Measurements from ENCODE around the gene MAP3K9. TPM values are rescaled to one million over a fixed set of nuclear protein-coding genes. Genes with fewer than 3 reads are reported as not detected.
"Not testable (repeated sequence)": the region's sequence is repeated elsewhere in the genome, so short reads cannot be mapped to it uniquely, and the experiment has no call there.

MAP3K9 gene
- total RNA-seq, 2 donors from 2014 or later: 10.6 to 13.0 TPM

GRCh38 chr14:70708717-70709570, 100.4 kb downstream of the MAP3K9 start:
- Histone ChIP-seq H3K27ac (no peak overlapping the region), H3K36me3 (no peaks in the 10 kb centered on the region), H3K27me3 (no peaks in the 10 kb centered on the region), H3K4me3 (no peak overlapping the region), H3K9me3 (no peaks in the 10 kb centered on the region), H3K4me1 (no peaks in the 10 kb centered on the region), H3K9ac (ENCODE audit: low read depth in 2 of 2, low read length in 2 of 2) (no peak overlapping the region)
- no peak for DNase-seq
- intact Hi-C loops (cut with DNase I): no loop called here
- TF ChIP-seq, protein P1, sequence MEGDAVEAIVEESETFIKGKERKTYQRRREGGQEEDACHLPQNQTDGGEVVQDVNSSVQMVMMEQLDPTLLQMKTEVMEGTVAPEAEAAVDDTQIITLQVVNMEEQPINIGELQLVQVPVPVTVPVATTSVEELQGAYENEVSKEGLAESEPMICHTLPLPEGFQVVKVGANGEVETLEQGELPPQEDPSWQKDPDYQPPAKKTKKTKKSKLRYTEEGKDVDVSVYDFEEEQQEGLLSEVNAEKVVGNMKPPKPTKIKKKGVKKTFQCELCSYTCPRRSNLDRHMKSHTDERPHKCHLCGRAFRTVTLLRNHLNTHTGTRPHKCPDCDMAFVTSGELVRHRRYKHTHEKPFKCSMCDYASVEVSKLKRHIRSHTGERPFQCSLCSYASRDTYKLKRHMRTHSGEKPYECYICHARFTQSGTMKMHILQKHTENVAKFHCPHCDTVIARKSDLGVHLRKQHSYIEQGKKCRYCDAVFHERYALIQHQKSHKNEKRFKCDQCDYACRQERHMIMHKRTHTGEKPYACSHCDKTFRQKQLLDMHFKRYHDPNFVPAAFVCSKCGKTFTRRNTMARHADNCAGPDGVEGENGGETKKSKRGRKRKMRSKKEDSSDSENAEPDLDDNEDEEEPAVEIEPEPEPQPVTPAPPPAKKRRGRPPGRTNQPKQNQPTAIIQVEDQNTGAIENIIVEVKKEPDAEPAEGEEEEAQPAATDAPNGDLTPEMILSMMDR (IDR thresholded peaks at IDR 0.05): no peak

GRCh38 chr14:70707138-70708038, 101.9 kb downstream of the MAP3K9 start:
- no peaks in the 10 kb centered on the region for H3K27me3 ChIP-seq
- intact Hi-C loops (cut with DNase I): no loop called here
- no peak overlapping the region for H3K27ac ChIP-seq
- TF ChIP-seq, protein P1 (IDR thresholded peaks at IDR 0.05): no peak
- H3K36me3 ChIP-seq: no peaks in the 10 kb centered on the region
- no peak overlapping the region for H3K4me3 ChIP-seq
- no peaks in the 10 kb centered on the region for H3K9me3 ChIP-seq
- DNase-seq: no peak
- no peaks in the 10 kb centered on the region for H3K4me1 ChIP-seq
- no peak overlapping the region for H3K9ac ChIP-seq (ENCODE audit: low read depth in 2 of 2, low read length in 2 of 2)

DNA sequence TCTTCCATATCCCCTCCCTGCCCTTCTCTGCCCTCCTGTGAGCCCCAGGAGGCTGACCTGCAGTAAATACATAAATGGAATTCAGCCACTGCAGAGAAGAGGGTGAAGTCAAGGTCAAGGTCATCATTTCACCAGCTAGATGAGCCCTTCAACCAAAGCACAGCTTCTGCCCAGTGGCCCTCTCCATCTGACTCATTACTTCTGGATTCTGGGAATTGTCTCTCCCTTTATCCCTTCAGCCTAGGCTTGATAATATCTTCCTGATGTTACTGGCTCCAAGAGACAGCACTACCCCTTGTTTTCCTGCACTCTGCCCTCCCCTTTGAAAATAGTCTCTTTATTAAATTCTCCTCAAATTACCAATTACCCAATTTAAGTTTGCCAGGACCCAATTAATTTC, 103.1 kb downstream of the MAP3K9 start:
- TF ChIP-seq, protein P1 (IDR thresholded peaks at IDR 0.05): no peak
- intact Hi-C loops (cut with DNase I): no loop called here
- DNase-seq: no peak

DNA sequence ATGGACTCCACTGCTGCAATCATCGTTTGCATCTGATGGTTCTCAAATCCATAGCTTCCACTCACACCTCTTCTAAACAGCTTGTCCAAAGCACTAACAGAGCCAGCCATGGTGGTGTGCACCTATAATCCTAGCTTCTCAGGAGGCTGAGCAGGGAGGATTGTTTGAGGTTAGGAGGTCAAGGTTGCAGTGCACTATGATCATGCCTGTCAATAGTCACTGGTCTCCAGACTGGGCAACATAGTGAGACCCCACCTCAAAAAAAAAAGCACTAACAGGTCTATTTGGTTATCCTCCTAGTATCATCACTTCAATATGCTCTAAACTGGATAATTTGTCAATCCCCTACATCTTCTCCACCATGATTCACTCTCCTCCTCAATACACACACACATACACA, 104.4 kb downstream of the MAP3K9 start:
- Histone ChIP-seq H3K9ac (ENCODE audit: low read depth in 2 of 2, low read length in 2 of 2) (no peak overlapping the region), H3K9me3 (no peaks in the 10 kb centered on the region), H3K4me3 (no peak overlapping the region), H3K27me3 (no peaks in the 10 kb centered on the region), H3K36me3 (no peaks in the 10 kb centered on the region), H3K4me1 (no peaks in the 10 kb centered on the region), H3K27ac (no peak overlapping the region)
- intact Hi-C loops (cut with DNase I): no loop called here
- TF ChIP-seq, protein P1 (IDR thresholded peaks at IDR 0.05): no peak
- no peak for DNase-seq

More for the DNA sequence above, 103.1 kb downstream of the MAP3K9 start:
- H3K4me3 ChIP-seq: no peak overlapping the region
- no peak overlapping the region for H3K27ac ChIP-seq
- no peak overlapping the region for H3K9ac ChIP-seq (ENCODE audit: low read depth in 2 of 2, low read length in 2 of 2)
- no peaks in the 10 kb centered on the region for H3K36me3 ChIP-seq
- no peaks in the 10 kb centered on the region for H3K4me1 ChIP-seq
- no peaks in the 10 kb centered on the region for H3K9me3 ChIP-seq
- no peaks in the 10 kb centered on the region for H3K27me3 ChIP-seq

DNA sequence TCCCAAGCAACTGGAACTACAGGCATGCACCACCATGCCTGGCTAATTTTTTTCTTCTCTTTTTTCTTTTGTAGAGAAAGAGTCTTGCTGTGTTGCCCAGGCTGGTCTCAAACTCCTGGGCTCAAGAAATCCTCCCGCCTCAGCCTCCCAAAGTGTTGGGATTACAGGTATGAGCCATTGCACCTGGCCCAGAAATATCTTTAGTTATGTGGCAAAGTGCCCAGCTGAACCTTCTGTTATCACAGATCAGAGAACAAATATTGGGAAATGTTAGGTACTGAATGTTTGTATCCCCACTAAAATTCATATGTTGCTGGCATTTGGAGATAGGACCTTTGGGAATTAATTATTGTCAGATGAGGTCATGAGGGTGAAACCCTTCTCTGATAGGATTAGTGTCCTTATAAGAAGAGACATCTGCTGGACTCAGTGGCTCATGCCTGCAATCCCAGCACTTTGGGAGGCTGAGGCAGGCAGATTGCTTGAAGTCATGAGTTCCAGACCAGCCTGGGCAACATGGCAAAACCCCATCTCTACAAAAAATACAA, 105.6 kb downstream of the MAP3K9 start:
- H3K27me3 ChIP-seq; H3K9ac ChIP-seq (ENCODE audit: low read depth in 2 of 2, low read length in 2 of 2); H3K27ac ChIP-seq; intact Hi-C loops (cut with DNase I); H3K36me3 ChIP-seq; DNase-seq; H3K4me1 ChIP-seq; H3K9me3 ChIP-seq; H3K4me3 ChIP-seq: not testable (repeated sequence)
